Lung (tissue), 12 donors: Measurements from ENCODE around the gene PMS2. TPM values are rescaled to one million over a fixed set of nuclear protein-coding genes. Genes with fewer than 3 reads are reported as not detected.

Experiments
- ATAC-seq: fragments of 200-7000 bp; cut with Tn5 transposase; one replicate; pipeline ENCODE4 v1.9.1; 2020; ENCODE audit warnings: moderate number of reproducible peaks; ENCODE audit not compliant: insufficient read depth, low FRiP score
- DNase-seq, 3 donors: peaks; one replicate each; pipeline ENCODE4 v3.0.0-alpha.2; 2013 to 2017
- H3K27ac ChIP-seq, 2 donors: one replicate each; pipeline ENCODE4 v1.5.1; 2013; ENCODE audit warnings: mild to moderate bottlenecking in 2 of 2, moderate library complexity in 2 of 2, control low read depth in 1 of 2, inconsistent platforms in 1 of 2, low read depth in 1 of 2, low read length in 1 of 2
- H3K27me3 ChIP-seq, 3 donors: one replicate each; pipeline ENCODE4 v1.5.1; 2013; ENCODE audit warnings: low read length in 2 of 3; ENCODE audit not compliant: control insufficient read depth in 3 of 3, insufficient read depth in 3 of 3
- H3K36me3 ChIP-seq, 4 donors: one replicate each; pipeline ENCODE4 v1.5.1; 2013; ENCODE audit warnings: low read length in 4 of 4, mild to moderate bottlenecking in 1 of 4, moderate library complexity in 1 of 4; ENCODE audit not compliant: control insufficient read depth in 4 of 4, insufficient read depth in 4 of 4
- H3K4me1 ChIP-seq, 5 donors: one replicate each; pipeline ENCODE4 v1.5.1; 2013; ENCODE audit warnings: low read length in 5 of 5, mild to moderate bottlenecking in 2 of 5, moderate library complexity in 1 of 5; ENCODE audit not compliant: control insufficient read depth in 5 of 5, insufficient read depth in 5 of 5
- H3K4me3 ChIP-seq: one replicate; pipeline ENCODE4 v1.5.1; 2013; ENCODE audit warnings: mild to moderate bottlenecking, control low read depth, moderate library complexity
- H3K9ac ChIP-seq, 2 donors: one replicate each; pipeline ENCODE4 v1.5.1; 2013; ENCODE audit warnings: low read length in 2 of 2, control low read depth in 1 of 2; ENCODE audit not compliant: insufficient read depth in 1 of 2
- H3K9me3 ChIP-seq, 4 donors: one replicate each; pipeline ENCODE4 v1.5.1; 2013; ENCODE audit warnings: low read length in 3 of 4, mild to moderate bottlenecking in 1 of 4, moderate library complexity in 1 of 4; ENCODE audit not compliant: control insufficient read depth in 4 of 4, insufficient read depth in 3 of 4
- CTCF ChIP-seq: IDR thresholded peaks from 2 replicates; pipeline ENCODE4 v1.5.1; 2012; ENCODE audit warnings: mild to moderate bottlenecking; ENCODE audit errors: control extremely low read depth, extremely low read depth
- WGBS, 2 donors: extraction: QIAGEN DNeasy Blood & Tissue Kit; methylation state at CpG; one replicate each; pipeline ENCODE4 v1.1.7; 2013; 5-methylcytosine and 5-hydroxymethylcytosine counted together
- polyA plus RNA-seq, 2 donors: library from polyadenylated mRNA; stranded (reverse); fragments of 200-250 nt; gene quantifications; one replicate each; pipeline ENCODE4 v1.2.1, GENCODE V29; 2013
- total RNA-seq, 2 donors: library from RNA; depleted of rRNA in 1 of 2; stranded (reverse); fragments of >200 nt in 1 of 2; gene quantifications; one replicate each; pipeline ENCODE4 v1.2.1, GENCODE V29; 2014 to 2021
- donor health status: control.
- donor health status: control.
- donor health status: Bipolar disorder and iron deficiency.
- donor health status: healthy.
- donor health status: DM: yes; HTN: yes; CAD: no.

The PMS2 gene
- total and polyA plus RNA-seq, 4 donors = 3.5 to 19.1 (median 7.9) TPM

GRCh38 chr7:6032167-6032566 is 23.3 kb upstream of the PMS2 start:
- Histone ChIP-seq H3K4me3 (no peak overlapping the region), H3K4me1 (no peaks in the 10 kb centered on the region), H3K36me3 (peaks cover 25 to 32% (median 31%) of the 10 kb centered on the region in 4 donors), H3K27ac (no peak overlapping the region), H3K9ac (no peak overlapping the region), H3K27me3 (no peaks in the 10 kb centered on the region), H3K9me3 (no peaks in the 10 kb centered on the region)
- no peak for DNase-seq
- 73 to 77% methylated on average over 5 of the region's 5 CpGs for WGBS, 2 donors
- no peak for ATAC-seq
- TF ChIP-seq CTCF = no peak

- Histone ChIP-seq H3K9me3 (no peaks in the 10 kb centered on the region), H3K4me1 (no peaks in the 10 kb centered on the region), H3K9ac (no peak overlapping the region), H3K27ac (no peak overlapping the region), H3K4me3 (no peak overlapping the region), H3K36me3 (peaks cover 28 to 36% (median 31%) of the 10 kb centered on the region in 4 donors), H3K27me3 (no peaks in the 10 kb centered on the region)
- 91 to 96% methylated on average over 3 of the region's 3 CpGs for WGBS, 2 donors
- ATAC-seq (no peak), DNase-seq (no peak)
- no peak for TF ChIP-seq CTCF
Measured at GRCh38 chr7:6031567-6031966, 22.7 kb upstream of the PMS2 start.

- 88 to 90% methylated on average over 2 of the region's 2 CpGs for WGBS, 2 donors
- no peaks in the 10 kb centered on the region for H3K9me3 ChIP-seq
- DNase-seq = no peak
- H3K36me3 ChIP-seq = peaks cover 26 to 39% (median 35%) of the 10 kb centered on the region in 4 donors
- H3K4me1 ChIP-seq = peaks cover 0 to 1% (median 0%) of the 10 kb centered on the region in 5 donors
- no peak within 1 kb of the TSS for H3K27ac ChIP-seq
- no peak for TF ChIP-seq CTCF
- H3K4me3 ChIP-seq = no peak within 1 kb of the TSS
- no peaks in the 10 kb centered on the region for H3K27me3 ChIP-seq
- H3K9ac ChIP-seq = no peak within 1 kb of the TSS
- ATAC-seq = no peak
Measured at GRCh38 chr7:6030988-6031387, 22.1 kb upstream of the PMS2 start, which contains the start of gene ANKRD61. Gene ANKRD61, plus strand, starts transcription at chr7:6031376. Its CDS starts 0 bp downstream, at chr7:6031376.

- Histone ChIP-seq H3K27ac (no peak overlapping the region), H3K4me1 (peaks cover 0 to 3% (median 0%) of the 10 kb centered on the region in 5 donors), H3K9me3 (no peaks in the 10 kb centered on the region), H3K9ac (no peak overlapping the region), H3K4me3 (no peak overlapping the region), H3K36me3 (peaks cover 21 to 43% (median 38%) of the 10 kb centered on the region in 4 donors), H3K27me3 (no peaks in the 10 kb centered on the region)
- ATAC-seq = no peak
- TF ChIP-seq CTCF = no peak
- 91 to 92% methylated on average over 5 of the region's 5 CpGs for WGBS, 2 donors
- no peak for DNase-seq
Measured at GRCh38 chr7:6028563-6028962, 19.7 kb upstream of the PMS2 start.
